ENCODE data around the gene PCDH15.
"Not testable (repeated sequence)": the region's sequence is repeated elsewhere in the genome, so short reads cannot be mapped to it uniquely, and the experiment has no call there.

PCDH15 gene

GRCh38 chr10:54010337-54010933, 790.6 kb downstream of the PCDH15 start:
- DNase-seq (ENCODE audit: low read depth in 2 of 2, low spot score in 1 of 2) = no peak

GRCh38 chr10:54009672-54010071, 791.4 kb downstream of the PCDH15 start:
- DNase-seq (ENCODE audit: low read depth in 2 of 2, low spot score in 1 of 2) = no peak

- no peak for DNase-seq (ENCODE audit: low read depth in 2 of 2, low spot score in 1 of 2)
These were observed 799.0 kb downstream of the PCDH15 start for GRCh38 chr10:54002077-54002476.

- DNase-seq (ENCODE audit: low read depth in 2 of 2, low spot score in 1 of 2) = no peak
These were observed 803.1 kb downstream of the PCDH15 start for GRCh38 chr10:53997953-53998352.

DNA sequence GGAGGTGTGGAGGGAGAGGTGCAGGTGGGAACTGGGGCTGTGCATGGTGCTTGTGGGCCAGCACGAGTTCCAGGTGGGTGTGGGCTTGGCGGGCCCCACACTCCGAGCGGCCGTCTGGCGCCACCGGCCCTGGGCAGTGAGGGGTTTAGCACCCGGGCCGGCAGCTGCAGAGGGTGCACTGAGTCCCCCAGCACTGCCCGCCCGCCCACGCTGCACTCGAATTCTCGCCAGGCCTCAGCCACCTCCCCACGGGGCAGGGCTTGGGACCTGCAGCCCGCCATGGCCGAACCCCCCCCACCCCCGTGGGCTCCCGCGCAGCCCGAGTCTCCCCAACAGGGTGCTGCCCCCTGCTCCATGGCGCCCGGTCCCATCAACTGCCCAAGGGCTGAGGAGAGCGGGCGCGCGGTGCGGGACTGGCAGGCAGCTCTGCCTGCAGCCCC, 810.2 kb downstream of the PCDH15 start:
- no peak for DNase-seq (ENCODE audit: low read depth in 2 of 2, low spot score in 1 of 2)

DNA sequence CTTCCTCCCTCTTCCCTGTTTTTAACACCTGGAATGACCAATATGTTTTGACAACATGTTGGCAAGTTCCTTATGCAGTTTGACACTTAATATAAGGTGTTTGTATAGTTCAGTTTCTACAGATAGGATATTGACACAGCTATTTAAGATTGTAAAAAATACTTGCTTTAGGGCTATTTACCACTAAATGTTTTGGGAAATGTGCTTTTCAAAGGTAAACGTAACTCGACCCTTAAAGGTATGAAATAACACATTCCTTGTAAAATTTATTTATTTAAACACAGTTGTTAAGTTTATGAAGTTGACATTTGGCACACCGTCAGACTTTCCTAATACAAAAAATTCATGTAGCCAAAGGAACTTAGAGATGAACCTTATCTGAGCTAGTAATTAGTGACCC, 817.6 kb downstream of the PCDH15 start:
- no peak for DNase-seq (ENCODE audit: low read depth in 2 of 2, low spot score in 1 of 2)

GRCh38 chr10:53980210-53980609, 820.8 kb downstream of the PCDH15 start:
- DNase-seq (ENCODE audit: low read depth in 2 of 2, low spot score in 1 of 2) = no peak

DNA sequence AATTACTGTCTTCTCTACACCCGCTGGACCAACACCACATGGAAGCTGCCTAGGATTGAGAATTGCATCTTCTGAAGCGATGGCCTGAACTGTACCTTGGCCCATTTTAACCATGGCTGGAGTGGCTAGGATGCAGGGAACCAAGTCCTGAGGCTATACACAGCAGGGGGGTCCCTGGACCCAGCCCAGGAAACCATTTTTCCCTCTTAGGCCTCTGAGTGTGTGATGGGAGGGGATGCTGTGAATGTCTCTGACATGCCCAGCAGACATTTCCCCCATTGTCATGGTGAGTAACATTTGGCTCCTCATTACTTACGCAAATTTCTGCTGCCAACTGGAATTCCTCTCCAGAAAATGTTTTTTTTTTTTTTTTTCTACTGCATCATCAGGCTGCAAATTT, 822.7 kb downstream of the PCDH15 start:
- no peak for DNase-seq (ENCODE audit: low read depth in 2 of 2, low spot score in 1 of 2)

- DNase-seq (ENCODE audit: low read depth in 2 of 2, low spot score in 1 of 2) = no peak
These were observed 823.8 kb downstream of the PCDH15 start for GRCh38 chr10:53977267-53977666.

- DNase-seq (ENCODE audit: low read depth in 2 of 2, low spot score in 1 of 2) = no peak
These were observed 843.6 kb downstream of the PCDH15 start for GRCh38 chr10:53957401-53957800.

DNA sequence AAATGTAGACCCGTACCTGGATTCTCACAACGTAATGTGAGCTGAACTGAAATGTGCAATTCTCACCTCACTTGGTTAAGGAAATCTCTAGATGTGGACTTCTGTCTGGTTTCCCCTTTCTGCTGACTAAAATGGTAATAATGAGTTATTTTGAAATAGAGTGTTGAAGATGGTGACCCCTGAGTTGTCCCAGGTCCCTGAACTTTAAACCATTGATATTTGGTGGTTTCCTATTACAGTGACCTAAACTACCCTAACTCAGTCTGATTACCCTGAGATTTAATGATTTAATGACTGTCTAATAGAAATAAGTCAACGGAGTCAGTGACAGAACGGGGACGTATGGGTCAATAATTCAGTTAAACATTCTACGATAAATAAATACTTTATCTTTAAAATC, 845.9 kb downstream of the PCDH15 start:
- DNase-seq (ENCODE audit: low read depth in 2 of 2, low spot score in 1 of 2) = no peak

GRCh38 chr10:53952698-53953630, 848.1 kb downstream of the PCDH15 start:
- no peak for DNase-seq (ENCODE audit: low read depth in 2 of 2, low spot score in 1 of 2)

GRCh38 chr10:53939654-53940053, 861.4 kb downstream of the PCDH15 start:
- DNase-seq (ENCODE audit: low read depth in 2 of 2, low spot score in 1 of 2) = no peak

DNA sequence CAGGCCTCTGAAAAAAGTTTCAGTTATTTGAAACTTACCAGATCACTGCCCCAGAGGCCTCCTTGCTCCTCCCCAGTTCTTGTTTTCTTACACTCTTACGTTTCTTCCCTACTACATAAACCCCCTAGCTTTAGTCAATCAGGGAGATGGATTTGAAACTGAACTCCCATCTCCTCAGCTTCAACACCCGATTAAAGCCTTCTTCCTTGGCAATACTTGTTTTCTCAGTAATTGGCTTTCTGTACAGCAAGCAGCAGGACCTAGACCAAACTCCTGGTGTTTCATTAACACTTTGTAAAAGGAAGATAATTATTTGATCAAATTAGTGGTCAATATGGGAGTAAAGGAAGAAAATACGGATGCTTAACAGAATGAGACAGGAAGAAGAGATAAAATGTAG, 870.4 kb downstream of the PCDH15 start:
- DNase-seq (ENCODE audit: low read depth in 2 of 2, low spot score in 1 of 2) = no peak

GRCh38 chr10:53924051-53924700, 876.9 kb downstream of the PCDH15 start:
- not testable (repeated sequence) for DNase-seq (ENCODE audit: low read depth in 2 of 2, low spot score in 1 of 2)

DNA sequence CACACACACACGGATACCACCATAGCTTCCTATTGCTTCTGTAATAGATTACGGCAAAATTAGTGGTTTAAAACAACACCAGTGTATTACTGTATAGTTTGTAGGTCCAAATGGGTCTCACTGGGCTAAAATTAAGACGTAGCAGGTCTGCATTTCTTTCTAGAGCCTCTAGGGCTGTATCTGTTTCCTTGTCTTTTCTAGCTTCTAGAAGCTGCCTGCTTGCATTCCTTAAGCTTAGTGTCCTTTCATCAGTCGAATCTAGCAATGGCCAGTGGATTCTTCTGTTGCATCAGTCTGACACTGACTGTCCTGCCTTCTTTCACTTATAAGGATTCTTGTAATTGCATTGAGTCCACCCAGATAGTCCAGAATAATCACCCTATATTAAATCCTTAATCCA, 882.3 kb downstream of the PCDH15 start:
- DNase-seq (ENCODE audit: low read depth in 2 of 2, low spot score in 1 of 2) = no peak

- DNase-seq (ENCODE audit: low read depth in 2 of 2, low spot score in 1 of 2) = no peak
These were observed 891.2 kb downstream of the PCDH15 start for GRCh38 chr10:53909791-53910190.

GRCh38 chr10:53904506-53905241, 896.4 kb downstream of the PCDH15 start:
- no peak for DNase-seq (ENCODE audit: low read depth in 2 of 2, low spot score in 1 of 2)

- DNase-seq (ENCODE audit: low read depth in 2 of 2, low spot score in 1 of 2) = no peak
These were observed 897.3 kb downstream of the PCDH15 start for GRCh38 chr10:53903756-53904155.

DNA sequence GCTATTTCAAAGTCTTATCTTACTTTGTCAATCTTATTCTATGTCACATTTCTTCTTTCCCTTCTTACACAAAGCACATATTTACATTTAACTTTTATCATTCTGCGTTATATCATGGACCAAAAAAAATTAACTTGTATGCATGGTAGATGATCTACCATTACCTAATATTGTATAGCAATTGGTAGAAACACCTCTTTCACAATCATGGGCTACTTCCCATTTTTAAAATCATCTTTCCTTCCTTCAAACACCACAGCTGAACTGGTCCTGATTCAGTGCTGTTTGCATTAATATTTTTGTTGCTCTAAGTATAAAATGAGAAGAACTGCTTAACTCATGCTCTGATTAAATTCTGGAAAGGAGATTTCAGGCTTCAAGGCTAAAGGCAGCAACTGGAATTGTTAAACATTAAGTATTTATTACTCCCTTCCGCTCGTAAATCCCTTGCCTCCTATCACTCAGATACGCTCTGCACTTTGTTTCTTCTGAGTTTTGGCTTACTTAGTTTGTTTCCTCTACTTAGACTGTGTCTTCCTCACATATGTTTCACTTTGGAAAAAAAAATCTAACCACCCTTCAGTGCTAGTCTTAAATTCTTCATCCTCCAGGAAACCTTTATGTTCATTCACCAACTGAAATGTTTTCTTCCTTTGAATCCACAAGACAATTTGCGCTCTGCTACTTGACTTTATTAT, 901.4 kb downstream of the PCDH15 start:
- DNase-seq (ENCODE audit: low read depth in 2 of 2, low spot score in 1 of 2) = no peak

DNA sequence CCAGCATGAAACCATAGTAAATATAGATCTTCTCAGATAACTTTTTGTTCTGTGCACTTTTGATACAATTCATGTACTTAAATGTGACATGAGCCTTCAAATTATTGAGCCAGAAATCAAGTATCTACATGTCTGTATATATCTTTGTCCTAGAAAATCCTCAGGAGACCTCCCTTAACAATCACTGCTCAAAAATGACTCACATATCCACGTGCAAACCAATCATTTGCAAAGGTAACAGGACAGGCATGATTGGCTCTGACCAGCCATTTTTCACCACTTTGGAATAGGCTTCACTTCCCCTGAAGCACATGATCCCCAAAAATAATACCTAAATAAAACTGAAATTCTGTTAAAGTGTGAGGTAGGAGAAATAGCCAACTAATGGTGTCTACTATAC, 902.5 kb downstream of the PCDH15 start:
- DNase-seq (ENCODE audit: low read depth in 2 of 2, low spot score in 1 of 2) = no peak
